Ishikawa (cell line): Measurements from ENCODE around the gene RPS15.

Experiments used
- FOXM1 ChIP-seq: IDR thresholded peaks from 2 replicates; pipeline ENCODE4 v1.6.1; 2012; ENCODE audit warnings: low read depth, borderline replicate concordance
- TAF1 ChIP-seq: IDR thresholded peaks from 2 replicates; pipeline ENCODE4 v1.6.1; 2012; ENCODE audit warnings: low read depth, mild to moderate bottlenecking
- YY1 ChIP-seq: IDR thresholded peaks from 2 replicates; pipeline ENCODE4 v1.6.1; 2012; ENCODE audit warnings: low read depth
- TF ChIP-seq, protein P1 (sequence below): IDR thresholded peaks from 2 replicates; pipeline ENCODE4 v1.6.1; 2012; ENCODE audit warnings: low read depth, mild to moderate bottlenecking

DNA sequence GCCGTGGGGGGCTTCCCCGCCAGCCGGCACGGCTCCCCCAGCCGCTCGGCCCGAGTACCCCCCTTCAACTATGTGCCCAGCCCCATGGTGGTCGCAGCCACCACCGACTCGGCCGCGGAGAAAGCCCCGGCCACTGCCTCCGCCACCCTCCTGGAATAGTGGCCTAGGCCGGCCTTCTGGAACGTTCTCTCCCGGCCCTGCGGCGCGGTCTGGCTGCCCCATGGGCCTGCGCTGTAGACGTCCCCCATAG lies 31.8 kb downstream of the RPS15 start:
- TF ChIP-seq YY1 = no peak
- TF ChIP-seq, protein P1, sequence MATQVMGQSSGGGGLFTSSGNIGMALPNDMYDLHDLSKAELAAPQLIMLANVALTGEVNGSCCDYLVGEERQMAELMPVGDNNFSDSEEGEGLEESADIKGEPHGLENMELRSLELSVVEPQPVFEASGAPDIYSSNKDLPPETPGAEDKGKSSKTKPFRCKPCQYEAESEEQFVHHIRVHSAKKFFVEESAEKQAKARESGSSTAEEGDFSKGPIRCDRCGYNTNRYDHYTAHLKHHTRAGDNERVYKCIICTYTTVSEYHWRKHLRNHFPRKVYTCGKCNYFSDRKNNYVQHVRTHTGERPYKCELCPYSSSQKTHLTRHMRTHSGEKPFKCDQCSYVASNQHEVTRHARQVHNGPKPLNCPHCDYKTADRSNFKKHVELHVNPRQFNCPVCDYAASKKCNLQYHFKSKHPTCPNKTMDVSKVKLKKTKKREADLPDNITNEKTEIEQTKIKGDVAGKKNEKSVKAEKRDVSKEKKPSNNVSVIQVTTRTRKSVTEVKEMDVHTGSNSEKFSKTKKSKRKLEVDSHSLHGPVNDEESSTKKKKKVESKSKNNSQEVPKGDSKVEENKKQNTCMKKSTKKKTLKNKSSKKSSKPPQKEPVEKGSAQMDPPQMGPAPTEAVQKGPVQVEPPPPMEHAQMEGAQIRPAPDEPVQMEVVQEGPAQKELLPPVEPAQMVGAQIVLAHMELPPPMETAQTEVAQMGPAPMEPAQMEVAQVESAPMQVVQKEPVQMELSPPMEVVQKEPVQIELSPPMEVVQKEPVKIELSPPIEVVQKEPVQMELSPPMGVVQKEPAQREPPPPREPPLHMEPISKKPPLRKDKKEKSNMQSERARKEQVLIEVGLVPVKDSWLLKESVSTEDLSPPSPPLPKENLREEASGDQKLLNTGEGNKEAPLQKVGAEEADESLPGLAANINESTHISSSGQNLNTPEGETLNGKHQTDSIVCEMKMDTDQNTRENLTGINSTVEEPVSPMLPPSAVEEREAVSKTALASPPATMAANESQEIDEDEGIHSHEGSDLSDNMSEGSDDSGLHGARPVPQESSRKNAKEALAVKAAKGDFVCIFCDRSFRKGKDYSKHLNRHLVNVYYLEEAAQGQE = no peak
- TF ChIP-seq TAF1 = no peak
- TF ChIP-seq FOXM1 = no peak
